ENCODE data around the gene NCAM1.

NCAM1 gene

DNA sequence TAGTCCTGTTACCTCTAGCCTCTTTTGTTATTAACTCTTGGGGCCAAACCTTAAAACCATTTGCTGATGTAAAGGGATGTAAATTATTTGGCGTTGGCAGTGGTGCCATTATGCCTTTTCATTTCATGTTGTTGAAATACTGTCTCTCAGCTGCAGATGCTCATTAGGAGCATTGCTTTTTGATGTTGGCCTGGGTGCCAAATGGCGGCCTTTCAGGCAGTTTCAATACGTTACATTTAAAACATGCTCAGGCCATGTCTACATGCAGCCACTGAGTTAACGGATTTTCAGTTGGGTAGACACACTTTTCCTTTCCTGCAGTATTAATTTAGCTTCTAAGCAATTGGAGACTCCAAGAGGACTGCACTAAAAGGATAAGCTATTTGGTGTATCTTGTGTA is 5.3 kb downstream of the NCAM1 start:
- peaks cover 14% of the 10 kb centered on the region for H3K4me1 ChIP-seq
- no peaks in the 10 kb centered on the region for H3K36me3 ChIP-seq
- H3K27ac ChIP-seq = no peak overlapping the region
- peaks cover 10% of the 10 kb centered on the region for H3K27me3 ChIP-seq
- no peaks in the 10 kb centered on the region for H4K20me1 ChIP-seq
- H3K9me3 ChIP-seq = 0 out of 2 replicates have a peak, but pooled peaks cover 3% of the 10 kb centered on the region
- TF ChIP-seq Cebpa-rat (IDR thresholded peaks at IDR 0.05) = no peak
- H3K9ac ChIP-seq = no peak overlapping the region
- no peak overlapping the region for H3K4me3 ChIP-seq
- no peak overlapping the region for H3K4me2 ChIP-seq

DNA sequence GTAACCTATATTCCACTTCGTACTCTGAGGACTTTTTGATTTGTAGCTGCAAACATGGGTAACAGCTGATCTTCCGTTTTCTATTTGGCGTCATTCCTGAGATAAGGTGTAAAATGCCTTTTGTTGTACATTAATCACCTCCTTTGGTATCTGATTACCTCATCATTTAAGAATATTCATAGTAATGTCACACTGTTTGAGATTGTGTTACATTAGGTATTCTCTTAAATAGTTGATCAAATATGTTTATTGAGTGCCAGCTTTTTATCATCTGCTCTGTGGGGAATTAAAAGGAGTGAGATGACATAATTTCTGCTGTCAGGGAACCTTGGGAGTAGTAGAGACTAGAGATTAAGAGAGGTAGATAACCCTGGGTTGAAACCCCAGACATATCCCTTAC is 5.9 kb downstream of the NCAM1 start:
- H3K4me2 ChIP-seq = no peak overlapping the region
- TF ChIP-seq Cebpa-rat (IDR thresholded peaks at IDR 0.05) = no peak
- H3K4me1 ChIP-seq = peaks cover 12% of the 10 kb centered on the region
- H3K36me3 ChIP-seq = no peaks in the 10 kb centered on the region
- no peak overlapping the region for H3K4me3 ChIP-seq
- no peak overlapping the region for H3K9ac ChIP-seq
- H3K9me3 ChIP-seq = 0 out of 2 replicates have a peak, but pooled peaks cover 3% of the 10 kb centered on the region
- H3K27ac ChIP-seq = no peak overlapping the region
- no peaks in the 10 kb centered on the region for H4K20me1 ChIP-seq
- peaks cover 5% of the 10 kb centered on the region for H3K27me3 ChIP-seq

DNA sequence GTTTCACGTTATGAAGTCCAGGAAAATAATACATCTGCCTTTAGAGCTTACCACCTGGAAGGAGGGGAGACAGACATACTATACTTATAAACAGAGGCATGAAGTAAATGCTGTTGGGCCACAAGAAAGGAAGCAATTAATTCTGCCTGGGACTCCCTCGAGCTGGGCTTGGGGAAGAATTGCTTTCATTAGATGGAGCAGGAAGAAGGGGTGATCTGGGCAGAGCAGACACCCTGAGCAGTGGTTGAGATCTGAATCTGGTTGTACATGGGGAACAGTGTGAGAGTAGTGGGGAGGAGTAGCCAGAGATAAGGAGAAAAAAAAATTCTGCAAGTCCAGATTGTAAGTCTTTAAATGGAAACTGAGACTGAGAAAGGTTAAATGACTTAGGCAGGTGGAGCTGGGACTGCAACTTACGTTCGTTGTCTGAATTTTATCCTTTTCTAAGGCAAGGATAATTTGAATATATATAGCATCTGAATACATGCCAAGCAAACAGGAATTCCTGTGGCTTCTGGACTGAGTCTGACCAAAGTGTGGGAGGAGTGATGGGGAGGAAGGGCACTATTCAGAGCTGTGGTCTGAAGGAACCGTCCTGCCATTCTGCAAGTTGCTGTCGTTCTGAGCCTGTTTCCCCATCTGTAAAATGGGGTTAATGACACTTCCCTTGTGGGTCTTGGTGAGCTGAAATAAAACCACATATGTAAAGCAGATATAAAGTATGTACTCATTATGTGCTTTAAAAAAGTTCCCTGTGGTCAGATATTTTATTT is 7.9 kb downstream of the NCAM1 start:
- H3K9me3 ChIP-seq = no peaks in the 10 kb centered on the region
- 0 out of 2 replicates have a peak overlapping the region, but pooled peaks have one; percentile 6 for H3K4me2 ChIP-seq
- peaks cover 8% of the 10 kb centered on the region for H3K4me1 ChIP-seq
- H3K9ac ChIP-seq = no peak overlapping the region
- no peak overlapping the region for H3K27ac ChIP-seq
- TF ChIP-seq Cebpa-rat (IDR thresholded peaks at IDR 0.05) = no peak
- H4K20me1 ChIP-seq = no peaks in the 10 kb centered on the region
- H3K36me3 ChIP-seq = no peaks in the 10 kb centered on the region
- no peak overlapping the region for H3K4me3 ChIP-seq
- no peaks in the 10 kb centered on the region for H3K27me3 ChIP-seq

DNA sequence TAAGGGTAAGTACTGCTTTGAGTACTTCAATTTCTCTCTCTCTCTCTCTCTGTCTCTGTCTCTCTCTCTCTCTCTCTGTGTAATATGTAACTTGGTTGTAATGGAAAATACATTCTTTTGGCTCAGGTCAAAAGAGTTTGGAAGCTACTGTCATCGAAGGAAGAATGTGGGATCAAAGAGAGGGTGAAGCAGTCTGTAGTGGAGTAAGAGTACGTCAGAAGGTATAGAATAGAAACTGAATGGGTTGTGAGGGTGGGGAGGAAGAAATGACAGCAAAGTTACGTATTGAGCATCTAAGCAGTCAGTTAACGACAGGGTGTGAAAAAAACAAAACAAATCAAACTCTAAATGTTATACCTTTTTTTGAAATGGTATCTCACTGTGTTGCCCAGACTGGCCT is 10.0 kb downstream of the NCAM1 start:
- no peaks in the 10 kb centered on the region for H3K27me3 ChIP-seq
- H3K4me3 ChIP-seq = no peak overlapping the region
- H3K4me1 ChIP-seq = peaks cover 8% of the 10 kb centered on the region

DNA sequence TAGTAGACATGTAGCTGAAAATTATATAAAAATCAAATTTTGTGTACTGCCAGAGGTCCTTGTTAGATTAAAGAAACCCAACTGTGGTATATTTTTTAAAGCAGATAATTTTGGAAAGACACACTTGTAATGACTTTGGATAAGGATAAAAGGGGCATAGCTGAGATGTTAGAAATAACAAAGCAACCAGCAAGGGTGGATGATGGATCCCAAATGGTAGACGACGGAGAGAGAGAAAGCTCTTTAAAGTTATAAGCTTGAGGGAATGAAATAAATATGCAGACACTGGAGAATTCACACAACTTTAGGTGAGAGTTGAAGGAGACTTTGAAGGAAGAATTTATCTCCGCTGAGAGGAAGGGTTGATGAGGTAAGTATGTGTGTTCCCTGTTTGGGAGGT is 10.6 kb downstream of the NCAM1 start:
- Histone ChIP-seq H3K27ac (no peak overlapping the region), H3K36me3 (no peaks in the 10 kb centered on the region), H3K4me3 (no peak overlapping the region), H3K9ac (no peak overlapping the region), H3K27me3 (no peaks in the 10 kb centered on the region), H3K4me2 (no peak overlapping the region), H3K4me1 (peaks cover 8% of the 10 kb centered on the region), H3K9me3 (no peaks in the 10 kb centered on the region), H4K20me1 (no peaks in the 10 kb centered on the region)
- TF ChIP-seq Cebpa-rat (IDR thresholded peaks at IDR 0.05) = no peak

More for the DNA sequence above, 10.0 kb downstream of the NCAM1 start:
- no peak overlapping the region for H3K27ac ChIP-seq
- H3K9ac ChIP-seq = no peak overlapping the region
- H3K9me3 ChIP-seq = no peaks in the 10 kb centered on the region
- TF ChIP-seq Cebpa-rat (IDR thresholded peaks at IDR 0.05) = no peak
- H3K4me2 ChIP-seq = no peak overlapping the region
- H4K20me1 ChIP-seq = no peaks in the 10 kb centered on the region
- no peaks in the 10 kb centered on the region for H3K36me3 ChIP-seq

DNA sequence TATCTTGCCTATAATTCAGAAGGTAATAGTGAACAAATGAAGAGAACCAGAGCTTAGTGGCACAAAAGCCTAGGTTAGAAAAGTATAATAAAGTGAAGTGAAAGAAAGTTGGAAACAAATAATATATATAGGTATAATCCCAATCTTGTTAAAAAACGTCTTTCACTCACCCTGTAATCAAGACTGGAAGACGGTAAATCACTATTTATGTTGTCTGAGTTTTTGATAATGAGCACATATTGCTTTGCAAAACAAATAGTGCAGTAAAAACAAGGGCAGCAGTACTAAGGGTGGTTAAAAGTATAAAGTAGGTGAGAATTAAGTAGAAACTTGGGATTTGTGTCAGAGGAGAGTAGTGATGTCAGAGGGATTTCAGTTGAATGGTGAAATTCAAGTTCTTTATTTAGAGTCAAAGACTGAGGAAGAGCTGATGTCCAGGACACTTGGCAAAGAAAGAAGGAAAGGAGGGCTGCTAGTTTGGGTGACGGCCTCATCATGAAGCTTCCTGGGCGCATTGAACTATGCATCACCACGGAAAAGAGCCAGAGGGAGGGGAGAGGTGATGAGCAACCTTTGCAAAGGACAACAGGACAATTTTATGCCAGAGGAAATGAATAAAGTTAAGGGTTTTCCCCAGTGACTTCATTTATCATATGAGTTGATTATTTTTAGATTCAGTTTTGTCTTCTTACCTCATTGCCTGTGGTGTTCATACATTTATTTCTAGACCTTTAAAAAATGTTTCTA is 11.4 kb downstream of the NCAM1 start:
- Histone ChIP-seq H3K27ac (no peak overlapping the region), H3K4me1 (peaks cover 8% of the 10 kb centered on the region), H3K9ac (no peak overlapping the region), H3K9me3 (no peaks in the 10 kb centered on the region), H4K20me1 (no peaks in the 10 kb centered on the region), H3K4me2 (no peak overlapping the region), H3K36me3 (no peaks in the 10 kb centered on the region), H3K27me3 (no peaks in the 10 kb centered on the region), H3K4me3 (no peak overlapping the region)
- TF ChIP-seq Cebpa-rat (IDR thresholded peaks at IDR 0.05) = no peak

DNA sequence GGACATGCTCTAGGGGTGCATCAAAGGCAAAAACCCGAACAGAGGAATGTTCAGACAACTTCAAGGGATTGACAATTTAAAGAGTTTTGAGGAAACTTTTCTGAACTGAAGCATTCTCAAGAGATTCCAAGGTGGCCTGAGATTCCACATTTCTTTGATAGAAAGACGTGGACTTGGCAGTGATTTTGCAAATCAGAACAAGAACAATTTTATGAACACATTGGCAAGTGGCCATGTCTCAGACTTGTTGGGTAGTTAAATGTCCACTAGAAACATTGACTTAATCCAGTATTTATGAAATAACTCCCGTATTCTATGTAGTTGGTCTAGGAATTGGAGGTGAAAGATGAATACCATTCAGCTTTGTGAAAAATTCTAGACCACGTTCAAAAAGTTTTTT is 13.8 kb downstream of the NCAM1 start:
- Histone ChIP-seq H4K20me1 (no peaks in the 10 kb centered on the region), H3K9ac (no peak overlapping the region), H3K4me3 (no peak overlapping the region), H3K36me3 (no peaks in the 10 kb centered on the region), H3K4me1 (no peaks in the 10 kb centered on the region), H3K9me3 (no peaks in the 10 kb centered on the region), H3K27me3 (no peaks in the 10 kb centered on the region), H3K27ac (no peak overlapping the region), H3K4me2 (no peak overlapping the region)
- TF ChIP-seq Cebpa-rat (IDR thresholded peaks at IDR 0.05) = no peak

DNA sequence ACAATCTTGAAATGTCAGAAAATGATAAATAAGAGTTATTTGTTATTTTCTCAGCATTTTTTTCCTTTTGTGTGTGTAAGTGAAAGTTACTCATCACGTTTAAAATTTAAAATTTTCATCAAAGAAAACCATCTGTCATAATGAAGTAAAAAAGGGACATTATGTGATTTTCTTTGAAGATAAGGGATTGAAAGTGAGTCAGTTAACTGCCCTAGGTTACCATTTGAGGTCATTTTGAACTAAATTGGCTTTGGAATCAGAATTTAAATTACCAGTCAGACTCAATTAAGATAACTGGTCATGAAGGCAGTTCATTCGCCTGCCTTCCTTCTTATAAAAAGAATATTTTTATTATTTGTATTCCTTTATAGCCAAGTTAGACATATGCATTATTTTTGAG is 14.3 kb downstream of the NCAM1 start:
- H3K4me2 ChIP-seq = no peak overlapping the region
- no peak for TF ChIP-seq Cebpa-rat (IDR thresholded peaks at IDR 0.05)
- no peaks in the 10 kb centered on the region for H3K36me3 ChIP-seq
- H3K9me3 ChIP-seq = no peaks in the 10 kb centered on the region
- no peaks in the 10 kb centered on the region for H3K27me3 ChIP-seq
- H4K20me1 ChIP-seq = no peaks in the 10 kb centered on the region
- no peak overlapping the region for H3K9ac ChIP-seq
- no peak overlapping the region for H3K27ac ChIP-seq
- no peak overlapping the region for H3K4me3 ChIP-seq
- no peaks in the 10 kb centered on the region for H3K4me1 ChIP-seq

DNA sequence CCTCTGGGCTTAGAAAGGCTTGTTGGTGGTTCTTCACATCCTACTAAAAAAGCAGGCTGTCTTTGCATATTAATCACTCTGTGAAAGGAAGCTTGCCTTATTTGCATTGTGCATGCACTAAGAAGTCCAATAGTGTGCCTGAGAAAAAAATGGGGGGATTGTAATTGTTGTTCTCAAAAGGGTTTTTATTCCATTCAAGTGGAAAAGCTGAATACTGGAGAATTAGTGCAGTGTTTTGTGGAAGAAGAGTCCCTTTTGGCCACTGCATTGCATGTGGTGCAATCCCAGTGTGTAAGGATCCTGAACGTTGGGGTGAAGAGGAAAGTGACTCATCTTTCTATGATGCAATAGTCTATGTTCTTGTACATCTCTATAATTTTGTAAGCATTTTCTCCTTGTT is 16.5 kb downstream of the NCAM1 start:
- Histone ChIP-seq H3K27me3 (no peaks in the 10 kb centered on the region), H3K36me3 (no peaks in the 10 kb centered on the region), H4K20me1 (no peaks in the 10 kb centered on the region), H3K9ac (no peak overlapping the region), H3K27ac (no peak overlapping the region), H3K4me1 (no peaks in the 10 kb centered on the region), H3K4me3 (no peak overlapping the region), H3K4me2 (no peak overlapping the region), H3K9me3 (no peaks in the 10 kb centered on the region)
- no peak for TF ChIP-seq Cebpa-rat (IDR thresholded peaks at IDR 0.05)

DNA sequence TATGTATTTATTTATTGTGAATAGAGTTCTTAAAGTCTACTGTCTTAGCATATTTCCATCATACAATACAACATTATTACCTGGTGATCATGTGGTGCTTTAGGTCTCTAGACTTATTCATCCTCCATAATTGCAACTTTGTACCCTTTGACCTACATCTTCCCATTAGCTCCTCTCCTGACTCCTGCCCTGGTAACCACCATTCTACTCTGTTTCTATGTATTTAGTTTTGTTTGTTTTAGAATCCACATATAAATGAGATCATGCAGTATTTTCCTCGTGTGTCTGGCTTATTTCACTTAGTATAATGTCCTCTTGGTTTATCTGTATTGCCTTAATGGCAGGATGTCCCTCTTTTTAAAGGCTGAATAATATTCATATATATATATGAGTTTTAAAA is 22.7 kb downstream of the NCAM1 start:
- H3K27ac ChIP-seq = no peak overlapping the region
- no peaks in the 10 kb centered on the region for H4K20me1 ChIP-seq
- no peak overlapping the region for H3K4me2 ChIP-seq
- no peaks in the 10 kb centered on the region for H3K27me3 ChIP-seq
- TF ChIP-seq Cebpa-rat (IDR thresholded peaks at IDR 0.05) = no peak
- H3K9ac ChIP-seq = no peak overlapping the region
- peaks cover 13% of the 10 kb centered on the region for H3K9me3 ChIP-seq
- H3K4me3 ChIP-seq = no peak overlapping the region
- no peaks in the 10 kb centered on the region for H3K4me1 ChIP-seq
- no peaks in the 10 kb centered on the region; the same call in 1 of the 2 replicates for H3K36me3 ChIP-seq
